ENCODE results near the gene PTX4.

Gene PTX4

GRCh38 chr16:1524366-1524765 is 35.6 kb upstream of the PTX4 start:
- no peak for DNase-seq (ENCODE audit: low spot score)

- no peak for DNase-seq (ENCODE audit: low spot score)
Measured at GRCh38 chr16:1523581-1524245, 35.0 kb upstream of the PTX4 start.

- DNase-seq (ENCODE audit: low spot score) = no peak
Measured at GRCh38 chr16:1520461-1520860, 31.7 kb upstream of the PTX4 start.

GRCh38 chr16:1519831-1520230 is 31.1 kb upstream of the PTX4 start:
- no peak for DNase-seq (ENCODE audit: low spot score)

GRCh38 chr16:1518626-1519135 is 29.9 kb upstream of the PTX4 start:
- DNase-seq (ENCODE audit: low spot score) = no peak

GRCh38 chr16:1514507-1514906 is 25.8 kb upstream of the PTX4 start:
- DNase-seq (ENCODE audit: low spot score) = no peak

GRCh38 chr16:1512774-1513173 is 24.0 kb upstream of the PTX4 start:
- DNase-seq (ENCODE audit: low spot score) = no peak

GRCh38 chr16:1511662-1512569 is 23.2 kb upstream of the PTX4 start:
- no peak for DNase-seq (ENCODE audit: low spot score)

GRCh38 chr16:1510941-1511351 is 22.2 kb upstream of the PTX4 start:
- DNase-seq (ENCODE audit: low spot score) = no peak

GRCh38 chr16:1510272-1510671 is 21.5 kb upstream of the PTX4 start:
- no peak for DNase-seq (ENCODE audit: low spot score)

- no peak for DNase-seq (ENCODE audit: low spot score)
Measured at GRCh38 chr16:1509307-1510221, 20.8 kb upstream of the PTX4 start.

- DNase-seq (ENCODE audit: low spot score) = no peak
Measured at GRCh38 chr16:1508494-1509187, 19.9 kb upstream of the PTX4 start.

- DNase-seq (ENCODE audit: low spot score) = no peak
Measured at GRCh38 chr16:1506494-1507213, 17.9 kb upstream of the PTX4 start.

GRCh38 chr16:1505912-1506311 is 17.2 kb upstream of the PTX4 start:
- no peak for DNase-seq (ENCODE audit: low spot score)

- no peak for DNase-seq (ENCODE audit: low spot score)
Measured at GRCh38 chr16:1505073-1505844, 16.5 kb upstream of the PTX4 start.

GRCh38 chr16:1503110-1503955 is 14.6 kb upstream of the PTX4 start:
- DNase-seq (ENCODE audit: low spot score) = no peak

- DNase-seq (ENCODE audit: low spot score) = no peak
Measured at GRCh38 chr16:1502092-1503004, 13.6 kb upstream of the PTX4 start.

GRCh38 chr16:1501630-1502029 is 12.9 kb upstream of the PTX4 start:
- DNase-seq (ENCODE audit: low spot score) = no peak

Data from activated CD4-positive, alpha-beta T cell treated with anti-CD3 and anti-CD28 coated beads, Interleukin-2, Interleukin-4, amounts not matched to agents 100 ng/mL and 50 ng/mL, durations not matched to agents 16 hours and 8 hours (primary cell).